Gastrocnemius medialis (tissue), 4 donors: ENCODE data around the gene IFIT3. TPM values are rescaled to one million over a fixed set of nuclear protein-coding genes. Genes with fewer than 3 reads are reported as not detected.

Experiments used
- ATAC-seq, 2 donors: fragments of 150-250 bp; one replicate each; pipeline ENCODE4 v1.9.1; 2016
- DNase-seq, 2 donors: peaks; one replicate each; pipeline ENCODE4 v3.0.0-alpha.2; 2019
- H3K27ac ChIP-seq, 4 donors: fragments of 200-600 bp; sonication (generic); 1 replicate in 1 of 4; 2 replicates in 3 of 4; pipeline ENCODE4 v1.5.1; 2016 to 2018; ENCODE audit warnings: mild to moderate bottlenecking in 2 of 4, moderate library complexity in 1 of 4
- H3K27me3 ChIP-seq, 3 donors: fragments of 200-600 bp; sonication (generic) in 2 of 3; 1 replicate in 1 of 3; 2 replicates in 2 of 3; pipeline versions ENCODE4 v1.5.1 to v1.6.0; 2016 to 2019; ENCODE audit warnings: mild to moderate bottlenecking in 1 of 3, moderate library complexity in 1 of 3
- H3K36me3 ChIP-seq, 2 donors: fragments of 200-600 bp; sonication (generic) in 1 of 2; one replicate each; pipeline ENCODE4 v1.5.1; 2017 to 2018
- H3K4me1 ChIP-seq, 2 donors: fragments of 200-600 bp; sonication (generic) in 1 of 2; one replicate each; pipeline ENCODE4 v1.5.1; 2016 to 2017; ENCODE audit warnings: mild to moderate bottlenecking in 2 of 2
- H3K4me3 ChIP-seq, 4 donors: fragments of 200-600 bp; sonication (generic) in 3 of 4; 1 replicate in 1 of 4; 2 replicates in 3 of 4; pipeline ENCODE4 v1.5.1; 2016 to 2019; ENCODE audit warnings: mild to moderate bottlenecking in 2 of 4
- H3K9me3 ChIP-seq, 3 donors: fragments of 200-600 bp; sonication (generic) in 2 of 3; 1 replicate in 1 of 3; 2 replicates in 2 of 3; pipeline ENCODE4 v1.5.1; 2016 to 2019
- CTCF ChIP-seq, 5 experiments: fragments of 450-650 bp in 3 of 5; fragments of 200-600 bp in 2 of 5; sonication (generic) in 2 of 5; IDR thresholded peaks in 4 of 5; conservative IDR thresholded peaks in 1 of 5; 1 replicate in 4 of 5; 2 replicates in 1 of 5; pipeline ENCODE4 v1.5.1; 2016 to 2019; ENCODE audit warnings: antibody characterized with exemption in 5 of 5, mild to moderate bottlenecking in 3 of 5, moderate library complexity in 3 of 5
- POLR2A ChIP-seq, 2 donors: fragments of 450-650 bp; IDR thresholded peaks; one replicate each; pipeline ENCODE4 v1.6.1; 2017; ENCODE audit warnings: antibody characterized with exemption in 2 of 2, mild to moderate bottlenecking in 2 of 2, moderate library complexity in 2 of 2
- in situ Hi-C, 4 donors: fragments of 200-750 bp; cut with MboI; loops; one replicate each; pipeline versions ENCODE4 v1.15.0 to v1.8.0; 2017; ENCODE audit warnings: low sequenced_read_pairs in 4 of 4
- intact Hi-C: fragments of 100-400 bp; cut with DNase I; formaldehyde crosslinking; loops from one replicate; pipeline ENCODE4 v1.15.1; 2023; ENCODE audit warnings: low total_unique reads
- total RNA-seq, 4 donors: library from RNA; depleted of rRNA; stranded (reverse); fragments of >200 nt; gene quantifications; one replicate each; pipeline versions ENCODE4 v1.1.0 to v1.2.3, GENCODE V29; 2016

IFIT3 gene
- total RNA-seq, 4 donors from 2014 or later, result 2.2 to 8.9 (median 3.7) TPM

- no peak overlapping the region for H3K4me3 ChIP-seq
- no peaks in the 10 kb centered on the region for H3K27me3 ChIP-seq
- in situ Hi-C loops, result no loop called here
- no peaks in the 10 kb centered on the region for H3K36me3 ChIP-seq
- no peak overlapping the region for H3K27ac ChIP-seq
- peak in 1 of 2 donors; percentile 31 for DNase-seq
- TF ChIP-seq CTCF (IDR thresholded peaks at IDR 0.05 in 4 of 5, conservative IDR thresholded peaks at IDR 0.05 in 1 of 5) (no peak), POLR2A (IDR thresholded peaks at IDR 0.05) (no peak)
- ATAC-seq, result no peak
- intact Hi-C loops, result no loop called here
- peaks cover 12 to 21% of the 10 kb centered on the region in 2 donors for H3K4me1 ChIP-seq
- no peaks in the 10 kb centered on the region for H3K9me3 ChIP-seq
These were observed 14.6 kb downstream of the IFIT3 start for GRCh38 chr10:89342206-89342958.

DNA sequence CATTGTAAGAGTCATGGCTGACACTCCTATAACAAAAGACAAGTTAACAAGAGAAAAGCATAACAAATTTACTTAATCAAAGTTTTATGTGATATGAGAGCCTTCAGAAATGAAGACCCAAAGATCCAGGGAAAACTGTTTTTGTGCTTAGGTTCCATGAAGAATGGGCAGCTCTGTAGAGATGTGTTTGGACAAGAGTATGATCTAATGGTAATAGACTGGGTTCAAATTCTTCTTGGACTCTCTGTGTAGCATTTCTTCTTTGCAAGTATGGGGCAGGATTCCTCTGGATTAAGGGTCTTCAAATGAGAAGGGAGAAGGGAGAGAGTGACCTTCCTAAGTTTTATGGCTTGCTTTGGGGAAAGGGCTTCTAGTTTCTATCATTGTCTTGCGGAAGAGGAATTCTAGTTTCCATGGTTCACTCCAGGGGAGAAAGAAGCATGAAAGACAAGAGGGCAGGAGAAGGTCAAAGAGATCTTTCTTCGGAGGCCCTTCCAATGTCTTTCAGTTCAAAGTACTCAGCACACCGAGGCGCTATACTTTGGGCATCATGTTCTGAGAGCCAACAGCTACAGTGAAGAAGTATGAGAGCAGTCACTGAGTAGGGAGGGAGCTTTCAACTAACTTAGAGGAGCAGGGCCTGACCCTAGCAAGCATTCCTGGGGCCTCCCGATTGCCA lies 15.4 kb downstream of the IFIT3 start:
- ATAC-seq (no peak), DNase-seq (no peak)
- in situ Hi-C loops (no loop called here), intact Hi-C loops (no loop called here)
- TF ChIP-seq POLR2A (IDR thresholded peaks at IDR 0.05), result no peak
- no peak for TF ChIP-seq CTCF (IDR thresholded peaks at IDR 0.05 in 4 of 5, conservative IDR thresholded peaks at IDR 0.05 in 1 of 5)
- no peaks in the 10 kb centered on the region for H3K36me3 ChIP-seq
- H3K4me3 ChIP-seq, result no peak overlapping the region
- H3K4me1 ChIP-seq, result peaks cover 20 to 25% of the 10 kb centered on the region in 2 donors
- no peaks in the 10 kb centered on the region for H3K27me3 ChIP-seq
- H3K9me3 ChIP-seq, result no peaks in the 10 kb centered on the region
- no peak overlapping the region for H3K27ac ChIP-seq

DNA sequence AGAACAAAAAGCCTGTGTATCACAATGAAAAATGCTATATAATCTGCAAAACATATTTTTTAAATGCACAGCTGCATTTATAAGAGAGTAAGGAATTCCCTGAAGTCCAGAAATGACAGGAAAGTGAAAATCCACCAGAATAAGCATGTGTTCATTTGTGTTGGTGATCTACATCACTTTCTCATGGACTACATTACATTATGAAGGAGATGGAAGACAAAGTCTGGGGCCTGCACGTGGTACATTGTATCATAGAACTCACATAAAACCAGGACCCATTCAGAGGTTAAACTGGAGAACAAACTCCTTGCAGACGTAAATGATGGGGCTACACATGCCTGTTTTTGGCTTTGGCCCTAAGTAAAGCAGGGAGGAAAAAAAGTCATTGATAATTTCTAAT lies 16.4 kb downstream of the IFIT3 start:
- in situ Hi-C loops (no loop called here), intact Hi-C loops (no loop called here)
- H3K27me3 ChIP-seq, result no peaks in the 10 kb centered on the region
- no peaks in the 10 kb centered on the region for H3K9me3 ChIP-seq
- H3K27ac ChIP-seq, result no peak overlapping the region
- ATAC-seq, result no peak
- no peak overlapping the region for H3K4me3 ChIP-seq
- peaks cover 23 to 29% of the 10 kb centered on the region in 2 donors for H3K4me1 ChIP-seq
- H3K36me3 ChIP-seq, result no peaks in the 10 kb centered on the region
- DNase-seq, result no peak
- TF ChIP-seq POLR2A (IDR thresholded peaks at IDR 0.05) (no peak), CTCF (IDR thresholded peaks at IDR 0.05 in 4 of 5, conservative IDR thresholded peaks at IDR 0.05 in 1 of 5) (no peak)

DNA sequence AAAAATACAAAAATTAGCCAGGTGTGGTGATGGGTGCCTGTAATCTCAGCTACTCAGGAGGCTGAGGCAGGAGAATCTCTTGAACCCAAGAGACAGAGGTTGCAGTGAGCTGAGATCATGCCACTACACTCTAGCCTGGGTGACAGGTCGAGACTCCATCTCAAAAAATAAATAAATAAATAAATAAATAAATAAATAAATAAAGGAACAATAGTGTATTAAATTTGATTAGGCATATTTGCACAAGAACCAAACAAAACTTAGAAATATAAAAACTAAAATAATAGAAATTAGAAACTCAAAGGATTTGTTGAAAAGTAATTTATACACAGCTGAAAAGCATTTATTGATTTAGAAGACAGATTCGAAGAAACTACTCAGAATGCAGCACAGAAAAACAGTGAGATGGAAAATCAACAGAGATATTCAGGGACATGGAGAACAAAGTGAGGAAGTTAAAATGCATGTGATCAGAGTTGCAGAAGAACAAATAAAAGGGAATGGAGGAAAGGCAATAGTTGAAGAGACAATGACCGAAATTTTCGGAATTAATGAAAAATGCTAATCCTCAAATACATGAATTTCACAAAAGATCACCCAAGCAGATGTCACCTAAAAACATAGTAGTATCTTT lies 17.7 kb downstream of the IFIT3 start:
- H3K36me3 ChIP-seq, result no peaks in the 10 kb centered on the region
- no peak for ATAC-seq
- intact Hi-C loops, result no loop called here
- peak overlapping the region in 3 of 4 donors; percentile 63 to 75 (median 72) for H3K27ac ChIP-seq
- H3K4me1 ChIP-seq, result peaks cover 26 to 29% of the 10 kb centered on the region in 2 donors
- TF ChIP-seq CTCF (IDR thresholded peaks at IDR 0.05 in 4 of 5, conservative IDR thresholded peaks at IDR 0.05 in 1 of 5), result no peak
- TF ChIP-seq POLR2A (IDR thresholded peaks at IDR 0.05), result no peak
- DNase-seq, result no peak
- in situ Hi-C loops, result no loop called here
- no peak overlapping the region for H3K4me3 ChIP-seq
- no peaks in the 10 kb centered on the region for H3K27me3 ChIP-seq
- H3K9me3 ChIP-seq, result no peaks in the 10 kb centered on the region
